ENCODE measurements around the gene KDM5C.

The KDM5C gene

DNA sequence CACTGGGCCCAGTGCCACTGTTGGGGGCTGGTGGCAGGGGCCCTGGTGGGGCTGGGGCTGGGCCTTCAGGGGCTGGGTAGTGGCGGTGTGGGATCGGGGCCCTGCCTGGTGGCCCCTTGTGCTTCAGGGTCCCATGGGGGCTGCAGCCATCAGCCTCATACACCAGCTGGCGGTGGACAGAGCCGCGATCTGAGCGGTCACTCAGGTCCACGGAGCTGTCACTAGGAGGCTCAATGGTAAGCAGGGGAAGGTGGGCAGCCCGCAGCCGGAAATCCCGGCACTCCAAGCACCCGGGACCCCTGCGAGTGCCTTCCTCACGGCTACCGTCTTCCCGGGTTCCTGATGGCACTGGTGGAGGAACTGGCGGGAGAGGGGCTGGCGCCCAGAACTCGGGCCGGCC, 25.5 kb upstream of the KDM5C start:
- no peak for DNase-seq (ENCODE audit: low read depth, low spot score)

DNA sequence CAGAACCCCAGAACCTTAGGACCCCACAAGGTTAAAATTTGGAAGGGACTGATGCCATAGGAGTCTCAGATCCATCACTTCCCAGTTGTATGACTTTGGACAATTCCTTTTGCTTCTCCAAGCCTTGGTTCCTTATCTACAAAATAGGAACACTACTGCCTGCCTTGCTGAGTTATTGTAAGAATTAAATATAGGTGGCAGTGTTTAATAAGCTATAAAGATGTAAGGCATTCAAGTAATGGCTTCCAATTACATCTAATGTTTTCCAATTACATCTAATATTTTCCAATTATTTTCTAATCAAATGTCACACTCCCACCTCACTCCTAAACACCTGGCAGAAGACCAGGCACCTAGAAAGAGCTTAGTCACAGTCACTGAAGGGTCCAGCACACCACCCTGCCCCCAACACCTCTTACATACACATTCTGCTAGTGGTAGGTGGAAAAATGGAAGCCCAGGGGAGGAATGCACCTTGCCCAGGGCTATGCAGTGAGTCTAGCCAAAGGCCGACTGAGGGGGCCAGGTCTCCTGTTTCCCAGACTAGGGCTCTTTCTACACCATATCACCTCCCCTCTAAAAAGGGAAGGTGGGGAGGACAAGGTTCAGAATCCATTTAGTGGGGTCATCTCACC, 24.5 kb upstream of the KDM5C start:
- no peak for DNase-seq (ENCODE audit: low read depth, low spot score)

DNA sequence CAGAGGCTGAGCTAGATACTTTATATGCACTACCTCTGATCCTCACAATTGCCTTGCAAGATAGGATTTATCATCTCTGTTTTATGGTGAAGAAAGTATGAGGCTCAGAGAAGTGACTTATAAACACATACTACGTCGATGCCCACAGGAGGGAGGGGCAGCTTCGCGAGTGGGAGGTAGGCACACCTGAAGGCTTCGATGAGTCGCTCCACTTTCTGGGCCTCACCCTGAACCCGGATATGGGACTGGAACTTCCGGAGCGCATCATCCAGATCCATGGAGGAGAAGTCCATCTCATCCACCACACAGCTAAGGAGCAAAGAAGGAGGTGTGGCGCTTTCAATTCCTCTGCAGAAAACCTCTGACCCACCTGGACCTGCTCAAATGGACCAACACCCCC, 22.9 kb upstream of the KDM5C start:
- no peak for DNase-seq (ENCODE audit: low read depth, low spot score)

DNA sequence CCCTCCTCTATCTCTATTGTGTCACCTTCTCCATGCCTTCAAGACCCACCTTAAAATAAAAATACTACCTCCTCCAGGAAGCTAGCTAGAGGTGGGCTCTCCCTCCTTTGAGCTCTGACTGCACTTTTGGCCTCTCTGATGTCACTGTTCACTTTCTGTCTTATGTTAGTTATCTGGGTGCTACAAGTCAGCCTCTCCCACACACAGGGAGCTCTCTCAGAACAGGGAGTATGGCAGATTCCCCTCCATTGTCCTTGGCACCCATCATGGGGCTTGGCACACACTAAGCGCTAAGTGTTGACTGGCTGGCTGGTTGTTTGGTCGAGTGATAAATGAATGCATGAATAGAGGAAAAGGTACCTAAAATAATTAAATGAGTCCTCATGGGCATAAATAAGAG, 21.2 kb upstream of the KDM5C start:
- DNase-seq (ENCODE audit: low read depth, low spot score) = no peak

DNA sequence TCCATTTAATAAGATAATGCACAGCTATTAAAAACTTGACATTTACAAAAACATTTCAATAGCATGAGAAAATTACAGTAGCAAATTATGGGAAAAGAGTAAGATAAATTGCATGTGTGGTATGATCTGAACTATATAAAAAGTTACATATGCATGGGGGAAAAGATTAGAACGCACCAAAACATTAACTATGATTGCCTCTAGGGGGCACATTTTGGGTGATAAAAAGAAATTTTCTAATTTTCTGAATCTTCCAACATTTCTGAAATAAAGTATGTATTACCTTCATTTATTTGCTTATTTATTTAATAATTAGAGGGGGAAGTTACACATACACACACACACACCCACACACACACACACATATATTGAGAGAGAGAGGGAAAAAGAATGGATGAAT, 19.6 kb upstream of the KDM5C start:
- no peak for DNase-seq (ENCODE audit: low read depth, low spot score)

DNA sequence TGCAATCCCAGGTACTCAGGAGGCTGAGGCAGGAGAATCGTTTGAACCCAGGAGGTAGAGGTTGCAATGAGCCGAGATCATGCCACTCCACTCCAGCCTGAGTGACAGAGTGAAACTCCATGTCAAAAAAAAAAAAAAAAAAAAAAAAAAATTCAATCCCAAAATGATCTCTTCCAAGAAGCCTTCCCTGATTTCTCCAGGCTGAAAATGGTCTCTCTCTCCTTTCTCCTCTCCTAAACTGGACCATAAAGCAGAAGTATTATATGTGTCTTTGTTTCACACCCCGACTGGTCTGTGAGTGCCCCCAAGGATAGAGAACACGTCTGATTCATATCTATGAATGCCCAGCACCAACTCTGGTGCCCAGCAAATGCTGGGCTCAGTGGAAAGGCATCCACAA, 17.3 kb upstream of the KDM5C start:
- DNase-seq (ENCODE audit: low read depth, low spot score) = no peak

DNA sequence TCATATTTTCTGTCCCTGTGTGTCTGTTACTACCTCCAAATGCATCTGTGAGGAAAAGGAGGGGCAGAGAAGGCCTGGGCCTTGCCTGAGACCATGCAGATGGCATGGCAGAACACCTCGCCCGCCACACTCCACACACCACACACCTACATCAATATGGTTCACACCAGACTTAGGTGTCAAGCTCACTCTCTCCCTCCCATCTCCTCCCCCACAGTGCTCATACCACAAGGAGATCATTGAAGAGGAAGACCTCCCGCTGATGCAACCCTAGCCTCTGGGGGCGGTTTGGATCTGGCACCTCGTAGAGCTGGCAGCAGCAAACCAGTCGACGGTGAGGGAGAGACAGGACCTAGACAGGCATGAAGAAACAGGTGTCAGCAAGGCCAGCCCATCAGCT, 16.6 kb upstream of the KDM5C start:
- DNase-seq (ENCODE audit: low read depth, low spot score) = no peak

DNA sequence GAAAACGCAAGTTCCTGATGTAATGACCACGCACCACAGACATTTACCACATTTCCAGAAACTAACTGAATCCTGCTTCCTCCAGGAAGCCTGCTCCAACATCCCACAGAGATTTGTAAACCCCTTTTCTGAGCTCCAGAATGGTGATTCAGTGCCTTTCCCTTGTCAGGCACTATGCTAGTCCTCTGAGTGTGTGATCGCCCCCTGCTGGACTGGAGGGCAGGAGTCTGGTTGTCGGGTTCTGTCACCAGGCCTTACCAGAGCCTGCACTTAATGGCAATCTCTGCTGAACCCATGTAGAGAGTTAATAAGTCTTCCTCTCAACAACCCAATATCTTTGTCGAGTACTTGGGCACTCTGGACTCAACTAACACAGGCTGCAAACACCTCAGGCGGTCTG, 14.5 kb upstream of the KDM5C start:
- DNase-seq (ENCODE audit: low read depth, low spot score) = no peak

DNA sequence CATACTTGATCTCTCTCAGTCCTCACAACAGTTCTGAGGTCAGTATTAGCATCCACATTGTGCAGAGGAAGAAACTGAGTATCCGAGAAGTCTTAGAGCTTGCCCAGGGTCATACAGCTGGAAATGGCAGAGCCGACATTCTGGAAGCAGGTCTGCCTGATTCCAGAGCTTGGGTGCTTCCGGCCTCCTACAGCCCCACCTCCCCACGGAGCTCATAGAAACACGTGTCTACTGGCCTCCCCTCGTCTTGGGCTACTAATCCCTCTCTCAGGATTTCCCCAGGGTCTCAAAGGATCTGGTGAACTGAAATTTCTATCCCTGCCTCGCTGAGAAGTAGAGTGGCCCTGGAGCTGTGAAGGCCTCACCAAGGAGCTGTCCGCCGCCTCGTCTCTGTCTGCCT, 12.0 kb upstream of the KDM5C start:
- no peak for DNase-seq (ENCODE audit: low read depth, low spot score)

DNA sequence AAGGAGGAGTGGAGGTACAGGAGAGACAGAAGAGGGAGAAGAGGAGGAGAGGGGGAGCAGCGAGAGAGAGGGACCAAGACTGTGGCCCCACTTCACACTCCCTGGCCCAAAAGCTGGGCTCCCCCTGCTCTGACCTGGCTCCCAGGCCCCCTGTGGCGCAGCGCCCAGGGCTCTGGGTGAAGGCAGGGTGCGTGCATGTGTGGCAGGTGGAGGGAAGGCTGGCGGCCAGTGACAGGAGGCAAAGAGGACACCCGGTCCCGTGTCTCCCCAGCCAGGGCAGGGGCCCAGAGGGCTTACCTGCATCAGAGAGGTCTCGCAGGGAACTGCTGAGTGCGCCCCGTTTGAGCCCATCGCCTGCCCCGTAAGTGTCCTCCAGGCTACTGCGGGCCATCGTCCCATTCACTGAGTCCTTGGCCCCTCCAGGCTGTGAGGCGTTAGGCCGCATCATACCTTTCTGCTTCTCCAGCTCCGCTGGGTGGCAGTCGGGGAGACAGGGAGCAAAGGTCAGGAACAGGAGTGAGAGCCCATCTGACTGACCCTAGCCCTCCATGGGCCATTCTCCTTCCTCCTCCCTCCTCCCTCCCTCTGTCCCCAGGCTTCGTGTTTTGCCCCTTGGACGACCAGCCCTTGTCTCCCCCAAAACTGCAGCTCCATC, 11.1 kb upstream of the KDM5C start:
- no peak for DNase-seq (ENCODE audit: low read depth, low spot score)

DNA sequence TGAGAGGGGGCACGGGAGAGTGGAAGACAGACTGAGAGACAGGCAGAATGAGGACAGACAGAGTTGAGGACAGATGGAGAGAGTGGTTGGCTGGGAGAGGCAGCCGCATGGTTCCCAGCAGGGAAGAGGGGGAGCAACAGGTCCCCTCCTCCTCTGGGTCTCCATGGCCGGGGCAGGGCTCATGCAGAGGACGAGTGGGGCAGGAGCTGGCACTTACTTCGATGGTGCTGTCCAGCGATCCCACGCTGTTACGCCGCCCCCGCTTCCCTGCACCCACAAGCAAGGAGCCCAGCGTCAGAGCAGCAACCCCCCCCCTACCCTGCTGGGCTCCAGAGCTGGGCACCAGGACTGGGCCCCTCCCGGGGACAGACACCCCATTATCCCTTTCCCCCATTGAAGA, 10.6 kb upstream of the KDM5C start:
- DNase-seq (ENCODE audit: low read depth, low spot score) = no peak

DNA sequence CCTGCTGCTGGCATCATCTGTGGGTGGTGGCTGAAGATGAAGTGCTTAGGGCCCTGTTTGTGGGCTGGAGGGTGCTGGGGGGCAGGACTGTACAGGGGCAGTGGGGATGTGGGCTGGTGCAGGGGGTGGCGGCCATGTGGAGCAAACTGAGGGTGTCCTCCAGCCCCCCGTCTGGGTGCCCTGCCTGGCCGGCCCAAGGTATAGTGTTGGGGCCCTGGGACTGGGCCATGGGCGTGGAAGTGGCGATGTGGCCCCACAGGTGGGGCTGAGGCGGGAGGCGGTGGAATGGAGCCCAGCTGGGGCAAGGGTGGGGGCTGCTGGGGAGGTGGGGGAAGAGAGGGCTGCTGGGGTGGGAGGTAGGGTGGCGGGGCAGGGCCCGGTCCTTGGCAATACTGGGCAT, 9.5 kb upstream of the KDM5C start:
- no peak for DNase-seq (ENCODE audit: low read depth, low spot score)

DNA sequence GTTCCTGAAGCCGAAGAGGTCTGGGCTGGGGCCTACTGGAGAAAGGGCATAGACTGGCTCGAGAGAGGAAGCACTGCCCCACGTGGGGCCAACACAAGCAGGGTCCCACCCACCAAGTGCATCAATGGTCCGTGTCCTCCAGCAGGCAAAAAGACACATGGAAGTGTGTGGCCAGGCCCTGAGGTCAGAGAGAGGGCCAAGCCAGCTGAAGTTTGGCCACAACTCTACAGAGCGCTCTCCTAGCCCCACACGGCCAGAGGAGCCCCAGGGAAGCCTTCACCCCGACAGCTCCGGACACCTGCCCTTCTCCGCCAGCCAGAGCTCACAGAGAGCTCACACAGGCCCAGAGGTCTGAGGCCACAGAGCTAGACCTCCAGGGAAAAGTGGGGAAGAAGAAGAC, 8.5 kb upstream of the KDM5C start:
- no peak for DNase-seq (ENCODE audit: low read depth, low spot score)

DNA sequence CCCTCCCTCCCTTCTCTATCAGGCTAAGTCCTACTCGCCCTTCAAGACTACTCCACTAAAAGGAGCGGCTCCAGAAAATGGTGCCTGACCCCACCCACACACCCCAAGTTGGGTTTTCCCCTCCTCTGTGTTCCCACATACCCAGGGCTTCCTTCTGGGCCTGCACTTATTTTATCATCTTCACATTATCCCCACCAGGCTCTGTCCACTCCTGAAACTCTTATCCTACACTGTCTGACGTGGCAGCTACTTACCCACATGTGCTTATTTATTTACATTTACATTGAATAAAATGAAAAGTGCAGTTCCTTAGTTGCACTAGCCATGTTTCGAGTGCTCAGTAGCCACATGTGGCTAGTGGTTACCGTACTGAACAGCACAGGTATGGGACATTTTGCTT, 5.1 kb upstream of the KDM5C start:
- no peak for DNase-seq (ENCODE audit: low read depth, low spot score)

DNA sequence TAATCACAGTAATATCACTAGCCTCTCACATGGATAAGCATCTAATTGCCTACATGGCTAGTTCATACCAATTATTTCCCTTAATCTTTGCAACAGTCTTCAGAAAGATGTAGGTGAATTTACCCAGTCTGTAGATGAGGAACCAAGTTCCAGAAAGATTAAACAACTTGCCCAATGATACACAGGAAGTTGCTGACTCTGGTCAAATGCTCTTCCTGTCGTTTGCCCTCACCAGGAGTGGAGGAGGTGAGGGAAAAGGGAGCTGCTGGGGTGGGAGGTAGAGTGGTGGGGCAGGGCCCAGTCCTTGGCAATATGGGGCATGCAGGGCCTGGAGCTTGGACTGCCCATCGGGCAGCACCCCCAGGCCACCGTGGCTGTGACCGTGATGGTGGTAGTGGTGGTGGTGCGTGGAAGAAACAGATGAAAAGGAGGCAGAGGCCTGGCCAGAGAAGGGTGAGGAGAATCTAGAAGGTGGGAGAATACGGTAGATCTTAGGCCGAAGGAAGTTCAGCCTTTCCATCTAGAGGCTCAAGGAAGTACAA, 2.3 kb upstream of the KDM5C start:
- no peak for DNase-seq (ENCODE audit: low read depth, low spot score)

DNA sequence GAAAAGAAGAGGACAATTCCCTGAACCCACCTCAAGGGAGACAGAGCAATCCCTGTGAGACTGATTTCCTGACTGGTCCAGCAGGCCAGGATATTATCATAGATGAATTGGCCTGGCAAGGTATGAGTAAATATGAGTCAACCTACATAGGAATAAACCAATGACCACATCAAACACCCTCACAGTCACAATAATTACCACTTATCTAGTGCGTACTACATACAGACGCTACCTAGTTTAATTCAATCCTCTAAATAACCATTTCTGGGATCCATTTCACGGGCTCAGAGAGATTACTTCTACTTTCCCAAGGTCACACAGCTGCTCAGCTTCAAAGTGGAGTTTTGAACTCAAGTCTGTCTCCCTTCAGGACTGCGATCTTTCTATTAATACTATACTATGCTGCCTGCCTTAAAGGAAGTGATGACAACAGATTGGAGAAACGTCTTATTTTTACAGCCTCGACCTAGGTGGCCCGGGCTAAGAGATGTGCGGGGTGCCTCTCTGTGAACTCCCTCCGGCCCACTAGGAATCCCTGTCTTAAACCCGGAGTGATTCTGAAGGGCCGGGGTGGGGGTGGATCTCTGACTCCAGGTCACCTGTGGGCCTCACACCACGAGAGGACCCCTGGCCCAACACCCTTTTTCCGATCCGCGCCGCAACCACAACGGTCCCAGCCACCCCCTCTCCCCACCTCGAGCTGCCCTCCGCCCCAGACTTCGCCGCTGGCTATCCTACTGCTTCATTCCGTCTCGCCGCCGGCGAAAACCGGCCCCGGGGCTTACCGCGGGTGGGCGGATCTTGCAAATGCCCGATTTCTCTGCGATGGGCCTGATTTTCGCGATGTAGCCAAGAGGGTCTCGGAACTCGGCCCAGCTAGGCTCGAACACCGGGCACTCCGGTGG, 800 bp downstream of the KDM5C start:
- no peak for DNase-seq (ENCODE audit: low read depth, low spot score)

DNA sequence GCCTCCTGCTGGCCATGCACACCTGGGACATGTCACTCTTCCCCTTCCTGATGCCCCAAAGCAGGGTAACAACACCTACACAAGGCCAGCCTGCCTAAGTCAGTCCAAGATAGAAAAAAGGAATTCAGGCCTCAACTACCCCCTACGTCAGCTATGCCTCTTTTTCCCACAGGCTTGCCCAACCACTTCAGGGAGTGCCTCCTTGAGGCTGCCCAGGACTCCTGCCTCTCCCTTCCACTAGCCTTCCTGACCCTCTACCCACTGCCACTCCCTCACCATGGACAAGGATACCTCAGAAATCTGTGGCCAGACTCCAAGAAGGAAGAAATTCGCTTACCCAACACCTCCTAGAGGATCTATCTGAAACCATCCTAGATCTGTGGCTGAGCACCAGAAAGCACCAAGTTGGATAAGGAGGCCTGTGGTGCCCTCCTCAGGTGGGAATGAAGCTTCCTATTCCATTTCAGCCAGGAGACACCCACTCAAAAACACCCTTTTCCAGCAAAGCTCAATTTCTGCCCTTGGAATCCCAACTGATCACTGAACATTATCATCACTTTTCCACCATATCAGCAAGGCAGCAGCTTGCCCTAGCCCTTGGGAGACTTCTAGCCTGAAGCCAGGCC, 1.8 kb downstream of the KDM5C start:
- no peak for DNase-seq (ENCODE audit: low read depth, low spot score)

DNA sequence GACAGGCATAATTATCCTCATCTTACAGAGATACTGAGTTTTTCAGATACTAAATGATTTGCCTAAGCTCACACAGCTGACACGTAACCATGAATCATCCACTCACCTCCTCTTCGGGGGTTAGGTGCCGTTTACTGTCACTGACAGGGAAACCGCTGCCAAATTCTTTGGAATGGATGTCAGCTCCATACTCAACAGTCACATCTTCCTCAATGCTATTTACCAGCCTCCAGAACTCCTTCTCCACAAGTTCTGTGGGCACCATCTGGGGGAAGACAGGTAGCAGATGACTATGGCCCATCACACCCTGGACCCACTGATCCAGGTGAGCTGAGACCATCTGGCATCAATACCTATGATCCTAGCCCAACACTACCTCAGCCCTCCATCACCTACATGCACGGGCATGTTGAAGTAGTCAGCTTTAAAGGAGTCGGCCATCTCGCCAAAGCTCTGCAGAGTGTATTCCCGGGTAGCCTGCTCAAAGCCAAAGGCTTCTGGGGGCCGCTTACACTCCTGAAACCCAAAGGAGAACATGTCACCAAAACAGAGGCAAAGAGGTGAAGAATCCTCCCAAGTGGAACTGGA, 13.5 kb downstream of the KDM5C start:
- no peak for DNase-seq (ENCODE audit: low read depth, low spot score)

DNA sequence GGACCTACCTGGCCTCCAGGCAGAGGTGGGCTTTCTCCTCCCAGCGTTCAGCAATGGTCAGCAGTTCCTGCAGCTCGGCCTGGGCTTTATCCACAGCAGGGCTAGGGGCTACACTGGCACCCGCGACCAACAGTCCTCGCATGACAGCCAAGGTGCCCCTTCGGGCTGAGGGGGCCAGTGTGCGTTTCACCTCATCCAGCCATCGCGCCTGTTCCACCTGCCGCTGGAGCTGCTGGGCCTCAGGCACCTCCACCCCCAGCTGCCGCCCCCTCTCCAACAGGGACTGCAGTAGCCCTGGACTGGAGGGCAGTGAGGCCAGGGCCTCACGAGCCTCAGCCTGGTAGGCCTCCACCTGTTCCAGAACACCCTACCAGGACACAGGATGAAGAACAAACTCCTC, 28.3 kb downstream of the KDM5C start:
- DNase-seq (ENCODE audit: low read depth, low spot score) = no peak

DNA sequence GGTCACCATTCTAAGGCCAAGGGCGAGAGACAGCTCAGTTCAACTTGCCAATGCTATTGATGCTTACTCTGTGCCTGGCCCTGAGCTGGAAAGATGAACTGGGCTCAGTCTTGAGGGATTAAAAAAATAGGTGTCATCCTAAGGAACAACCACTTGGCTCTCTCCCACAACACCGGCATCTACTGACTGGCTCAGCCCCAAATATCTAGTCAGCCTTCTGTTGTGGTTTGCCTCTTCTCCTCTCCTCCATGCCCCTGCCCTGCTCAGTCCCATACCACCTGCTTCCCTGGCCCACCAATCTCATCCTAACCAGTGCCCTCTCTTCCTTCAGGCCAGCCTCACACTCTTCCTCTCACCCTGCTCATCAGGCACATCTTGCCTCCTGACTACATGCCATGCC, 29.6 kb downstream of the KDM5C start:
- no peak for DNase-seq (ENCODE audit: low read depth, low spot score)

DNA sequence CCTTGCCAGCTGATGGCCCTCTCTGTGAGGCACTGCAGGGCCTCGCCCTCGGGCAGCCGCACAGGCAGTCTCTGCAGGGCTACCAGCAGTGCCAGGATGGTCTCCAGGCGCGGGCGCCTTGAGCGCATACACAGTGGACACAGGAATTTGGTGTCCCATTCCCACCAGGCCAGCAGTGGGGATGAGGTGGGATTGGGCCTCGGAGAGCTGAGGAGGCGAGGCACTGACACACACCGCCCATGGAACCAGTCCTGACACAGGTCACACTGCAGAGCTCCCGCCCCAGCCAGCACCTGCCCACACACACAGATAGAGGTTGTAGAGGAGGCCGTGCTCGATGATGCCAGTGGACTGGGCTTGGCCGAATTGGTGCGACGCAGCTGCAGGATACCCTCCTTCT, 30.7 kb downstream of the KDM5C start:
- DNase-seq (ENCODE audit: low read depth, low spot score) = no peak

DNA sequence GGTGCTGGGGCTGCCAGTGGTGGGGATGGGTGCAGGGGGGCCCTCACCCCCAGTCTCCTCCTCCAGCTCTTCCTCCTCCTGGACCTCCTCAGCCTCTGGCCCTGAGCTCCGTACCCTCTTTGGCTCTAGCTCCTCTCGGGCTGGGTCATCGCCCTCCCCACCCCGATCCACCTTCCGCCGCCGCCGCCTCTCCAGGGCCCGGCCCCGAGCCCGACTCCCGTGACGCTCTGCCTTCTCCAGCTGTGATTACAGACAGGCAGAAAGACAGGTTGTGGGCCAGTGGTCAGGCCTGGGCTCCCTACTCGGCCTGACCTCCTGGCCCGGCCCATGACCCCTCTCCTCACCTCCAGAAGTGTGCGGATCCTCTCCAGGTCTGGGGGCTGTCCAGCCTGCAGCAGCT, 31.9 kb downstream of the KDM5C start:
- DNase-seq (ENCODE audit: low read depth, low spot score) = no peak
